Esophagus squamous epithelium (tissue), 5 donors: ENCODE data around the gene PGM5. TPM values are rescaled to one million over a fixed set of nuclear protein-coding genes. Genes with fewer than 3 reads are reported as not detected.
A peak's percentile ranks its signal among the peaks of the same experiment; 100 is the strongest.
"Not testable (repeated sequence)": the region's sequence is repeated elsewhere in the genome, so short reads cannot be mapped to it uniquely, and the experiment has no call there.

Experiments used
- DNase-seq: peaks from one replicate; lab custom pipeline; 2025; lab: John Stamatoyannopoulos, UW
- H3K27ac ChIP-seq, 4 donors: fragments of 200-600 bp; sonication (generic); one replicate each; pipeline ENCODE4 v1.5.1; 2016 to 2019; ENCODE audit warnings: mild to moderate bottlenecking in 1 of 4
- H3K27me3 ChIP-seq, 4 donors: fragments of 200-600 bp; sonication (generic); 1 replicate in 3 of 4; 2 replicates in 1 of 4; pipeline versions ENCODE4 v1.5.1 to v1.6.0; 2017 to 2021; ENCODE audit warnings: antibody characterized with exemption in 1 of 4
- H3K36me3 ChIP-seq, 3 donors: fragments of 200-600 bp; sonication (generic); one replicate each; pipeline ENCODE4 v1.5.1; 2016 to 2019
- H3K4me1 ChIP-seq, 3 donors: fragments of 200-600 bp; sonication (generic); one replicate each; pipeline ENCODE4 v1.5.1; 2017 to 2019
- H3K4me3 ChIP-seq, 4 donors: fragments of 200-600 bp; sonication (generic); 1 replicate in 3 of 4; 2 replicates in 1 of 4; pipeline ENCODE4 v1.5.1; 2016 to 2019; ENCODE audit warnings: mild to moderate bottlenecking in 2 of 4, moderate library complexity in 1 of 4
- H3K9me3 ChIP-seq, 3 donors: fragments of 200-600 bp; sonication (generic); one replicate each; pipeline ENCODE4 v1.5.1; 2016 to 2019
- WGBS, 2 donors: methylation state at CpG; one replicate each; pipeline ENCODE4 v1.1.5; 2018; 5-methylcytosine and 5-hydroxymethylcytosine counted together
- intact Hi-C: fragments of 100-400 bp; cut with DNase I; formaldehyde crosslinking; loops from one replicate; pipeline ENCODE4 v1.15.0; 2022
- total RNA-seq, 4 donors: library from RNA; depleted of rRNA; stranded (reverse); fragments of >200 nt; gene quantifications; one replicate each; pipeline ENCODE4 v1.1.0, GENCODE V29; 2016
- donor health status: DM: yes; HTN: yes; CAD: no.

Gene PGM5
- total RNA-seq, 4 donors from 2014 or later = 4.5 to 112 (median 20.8) TPM

- intact Hi-C loops = not testable (repeated sequence)
- WGBS, 2 donors = 71 to 77% methylated on average over 1 of the region's 1 CpG
Measured at GRCh38 chr9:68390737-68391136, 34.3 kb downstream of the PGM5 start.

GRCh38 chr9:68396411-68397094, 40.1 kb downstream of the PGM5 start:
- DNase-seq, H3K36me3 ChIP-seq, H3K9me3 ChIP-seq, intact Hi-C loops, H3K27me3 ChIP-seq, H3K4me1 ChIP-seq, H3K4me3 ChIP-seq: not testable (repeated sequence)
- peak overlapping the region in 1 of 4 donors; percentile 13 for H3K27ac ChIP-seq
- WGBS, 2 donors = 11 to 27% methylated on average over 1 of the region's 1 CpG

More at GRCh38 chr9:68390737-68391136, 34.3 kb downstream of the PGM5 start:
- H3K36me3 ChIP-seq = peaks cover 0 to 15% (median 0%) of the 10 kb centered on the region in 3 donors
- H3K27ac ChIP-seq, H3K9me3 ChIP-seq, DNase-seq, H3K4me1 ChIP-seq, H3K27me3 ChIP-seq, H3K4me3 ChIP-seq: not testable (repeated sequence)

GRCh38 chr9:68397095-68397423, 40.6 kb downstream of the PGM5 start:
- H3K36me3 ChIP-seq, intact Hi-C loops, DNase-seq, H3K4me1 ChIP-seq, H3K9me3 ChIP-seq, H3K4me3 ChIP-seq, H3K27me3 ChIP-seq: not testable (repeated sequence)
- H3K27ac ChIP-seq = peak overlapping the region in 2 of 4 donors; percentile 10 to 13
- WGBS, 2 donors = 33 to 48% methylated on average over 2 of the region's 2 CpGs

DNA sequence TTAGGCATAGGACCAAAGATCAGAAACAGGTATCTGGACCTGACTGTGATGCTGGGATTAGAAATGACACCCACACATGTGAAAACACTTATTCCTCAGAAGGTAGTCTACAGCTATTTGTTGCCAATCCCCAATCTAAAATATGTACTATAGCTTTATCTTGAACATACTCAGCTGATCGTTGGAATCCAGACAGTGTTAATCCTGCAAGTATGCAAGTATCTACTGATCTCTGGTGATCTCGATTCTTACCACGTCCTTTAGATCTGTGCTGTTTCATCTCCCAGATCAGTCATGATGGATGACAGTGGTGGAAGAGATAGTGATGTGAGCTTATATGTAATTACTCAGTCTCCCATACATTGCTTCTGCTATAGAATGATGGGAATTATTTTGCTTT, 41.4 kb downstream of the PGM5 start:
- H3K4me1 ChIP-seq, H3K36me3 ChIP-seq, H3K27me3 ChIP-seq, H3K4me3 ChIP-seq, H3K27ac ChIP-seq, DNase-seq, intact Hi-C loops, H3K9me3 ChIP-seq: not testable (repeated sequence)
- WGBS, 2 donors = 67% methylated on average over 3 of the region's 3 CpGs

DNA sequence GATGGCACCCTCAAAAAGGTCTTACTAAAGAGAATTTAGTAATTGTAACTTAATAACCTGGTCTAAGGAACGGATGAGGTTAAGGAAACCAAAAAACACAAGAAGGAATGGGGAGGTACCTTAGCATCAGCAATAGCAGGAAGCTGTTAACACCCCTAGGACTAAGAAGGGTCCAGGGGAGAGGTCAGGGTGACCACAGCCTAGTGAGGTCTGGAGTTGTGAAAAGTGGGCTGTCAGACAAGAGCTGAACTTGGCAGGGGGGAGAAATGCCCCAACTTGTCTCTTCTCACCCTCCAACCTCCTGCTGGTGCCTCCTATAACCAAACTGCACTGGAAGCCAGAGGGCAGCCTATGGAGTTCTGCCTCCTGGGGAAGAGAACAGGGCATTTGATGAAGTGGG, 41.9 kb downstream of the PGM5 start:
- H3K4me3 ChIP-seq, H3K9me3 ChIP-seq, DNase-seq, H3K4me1 ChIP-seq, intact Hi-C loops, H3K36me3 ChIP-seq, H3K27me3 ChIP-seq, H3K27ac ChIP-seq: not testable (repeated sequence)
- 9 to 60% methylated on average over 1 of the region's 1 CpG for WGBS, 2 donors

- 72 to 74% methylated on average over 3 of the region's 3 CpGs for WGBS, 2 donors
- H3K27ac ChIP-seq, H3K36me3 ChIP-seq, H3K9me3 ChIP-seq, DNase-seq, intact Hi-C loops, H3K4me3 ChIP-seq, H3K4me1 ChIP-seq, H3K27me3 ChIP-seq: not testable (repeated sequence)
Measured at GRCh38 chr9:68404421-68405185, 48.2 kb downstream of the PGM5 start.

- H3K36me3 ChIP-seq, H3K4me3 ChIP-seq, DNase-seq, H3K27ac ChIP-seq, H3K9me3 ChIP-seq, H3K4me1 ChIP-seq, H3K27me3 ChIP-seq, intact Hi-C loops: not testable (repeated sequence)
Measured at GRCh38 chr9:68411865-68412264, 55.5 kb downstream of the PGM5 start.

GRCh38 chr9:68412754-68413153, 56.3 kb downstream of the PGM5 start:
- H3K27me3 ChIP-seq, intact Hi-C loops, H3K36me3 ChIP-seq, H3K4me3 ChIP-seq, DNase-seq, H3K9me3 ChIP-seq, H3K27ac ChIP-seq, H3K4me1 ChIP-seq: not testable (repeated sequence)
- 52 to 60% methylated on average over 2 of the region's 2 CpGs for WGBS, 2 donors

DNA sequence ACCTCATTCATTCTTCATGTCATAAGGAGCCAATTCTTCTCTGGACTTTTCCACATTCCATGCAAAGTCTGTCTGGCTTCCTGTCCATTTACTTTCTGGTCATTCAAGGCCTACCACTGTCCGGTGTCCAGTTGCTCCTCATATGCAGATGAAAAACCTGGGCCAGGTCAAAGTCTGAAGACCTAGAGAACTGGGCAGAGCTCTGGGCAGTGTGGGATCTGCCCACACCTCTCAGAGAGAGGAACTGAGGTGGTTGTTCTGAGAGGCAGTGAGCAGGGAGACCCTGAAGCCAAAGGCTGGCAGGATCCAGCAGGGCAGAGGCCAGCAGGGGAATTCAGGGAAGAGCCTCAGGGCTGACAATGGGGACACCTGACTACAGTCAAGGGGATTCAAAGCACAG, 58.7 kb downstream of the PGM5 start:
- WGBS, 2 donors = no CpG with 5 or more reads among the region's 1 CpG
- H3K9me3 ChIP-seq, intact Hi-C loops, DNase-seq, H3K36me3 ChIP-seq, H3K27me3 ChIP-seq, H3K4me1 ChIP-seq, H3K27ac ChIP-seq, H3K4me3 ChIP-seq: not testable (repeated sequence)
